GM03348 (cell line): Measurements from ENCODE around the gene GBGT1.

Experiments used
- DNase-seq: peaks from one replicate; pipeline ENCODE4 v3.0.0; 2012; ENCODE audit warnings: low spot score

GBGT1 gene

DNA sequence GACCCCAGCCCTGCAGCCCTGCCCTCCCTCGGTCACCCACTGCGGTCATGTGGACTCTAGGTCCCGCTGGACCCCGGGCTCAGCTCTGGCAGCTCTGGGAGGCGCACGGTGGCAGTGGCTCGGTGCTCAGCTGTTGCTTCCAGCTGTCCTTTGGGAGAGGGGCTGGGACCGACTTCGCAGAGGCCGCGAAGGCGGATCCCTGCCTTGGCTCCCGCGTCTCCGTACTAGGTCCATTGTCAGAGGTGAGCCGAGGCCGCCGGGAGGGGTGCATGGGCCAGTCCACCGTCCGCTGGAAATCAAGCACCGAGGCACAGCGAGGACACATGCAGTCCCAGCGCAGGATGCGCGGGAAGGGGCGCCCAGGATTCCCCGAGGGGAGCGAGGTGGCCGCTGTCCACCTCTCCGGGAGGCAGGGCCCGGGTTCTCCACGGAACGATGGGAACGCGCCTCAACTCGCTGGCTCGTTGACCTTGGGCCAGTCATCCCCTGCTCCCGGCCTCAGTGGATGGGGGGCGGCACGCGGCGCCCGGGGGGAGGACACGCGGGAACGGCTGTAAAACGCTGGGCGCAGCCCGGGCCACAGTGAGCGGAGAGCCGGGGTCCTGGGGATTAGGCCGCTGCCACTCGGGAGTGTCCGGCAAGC lies 732 bp downstream of the GBGT1 start:
- peak; percentile 42 for DNase-seq

GRCh38 chr9:133161547-133161950 lies 2.2 kb downstream of the GBGT1 start:
- DNase-seq: no peak

GRCh38 chr9:133160742-133161546 lies 2.8 kb downstream of the GBGT1 start:
- DNase-seq: peak; percentile 87

DNA sequence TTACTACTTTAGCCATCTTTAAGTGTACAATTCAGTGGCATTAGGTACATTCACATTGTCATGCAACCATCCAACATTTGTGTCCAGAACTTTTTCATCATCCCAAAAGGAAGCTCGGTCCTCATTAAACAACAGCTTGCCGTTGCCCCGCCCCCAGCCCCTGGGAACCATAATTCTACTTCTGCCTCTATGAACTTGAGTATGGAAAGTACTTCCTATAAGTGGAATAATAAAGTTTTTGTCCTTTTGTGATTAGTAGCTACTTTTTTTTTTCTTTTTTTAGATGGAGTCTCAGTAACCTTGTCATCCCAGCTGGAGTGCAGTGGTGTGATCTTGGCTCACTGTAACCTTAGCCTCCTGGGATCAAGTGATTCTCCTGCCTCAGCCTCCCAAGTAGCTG lies 5.0 kb downstream of the GBGT1 start:
- DNase-seq: no peak

DNA sequence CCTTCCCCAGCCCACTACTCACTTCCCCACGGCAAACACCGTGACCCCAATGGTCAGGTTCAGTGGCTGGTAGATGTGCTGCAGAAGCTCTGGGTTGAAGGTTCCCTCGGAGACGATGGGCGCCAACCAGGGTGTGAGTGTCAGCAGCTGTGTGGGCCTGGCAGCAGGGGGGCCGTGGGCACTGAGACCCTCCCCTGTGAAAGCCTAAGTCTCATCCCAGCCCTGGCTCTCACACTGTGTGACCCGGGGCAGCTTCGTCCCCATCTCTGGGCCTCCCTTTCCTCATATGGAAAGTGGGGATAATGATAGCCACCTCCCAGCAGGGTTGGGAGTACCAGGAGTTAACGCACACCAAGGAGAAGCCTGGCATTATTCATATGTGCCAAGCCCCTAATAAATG lies 8.6 kb downstream of the GBGT1 start:
- DNase-seq: no peak

DNA sequence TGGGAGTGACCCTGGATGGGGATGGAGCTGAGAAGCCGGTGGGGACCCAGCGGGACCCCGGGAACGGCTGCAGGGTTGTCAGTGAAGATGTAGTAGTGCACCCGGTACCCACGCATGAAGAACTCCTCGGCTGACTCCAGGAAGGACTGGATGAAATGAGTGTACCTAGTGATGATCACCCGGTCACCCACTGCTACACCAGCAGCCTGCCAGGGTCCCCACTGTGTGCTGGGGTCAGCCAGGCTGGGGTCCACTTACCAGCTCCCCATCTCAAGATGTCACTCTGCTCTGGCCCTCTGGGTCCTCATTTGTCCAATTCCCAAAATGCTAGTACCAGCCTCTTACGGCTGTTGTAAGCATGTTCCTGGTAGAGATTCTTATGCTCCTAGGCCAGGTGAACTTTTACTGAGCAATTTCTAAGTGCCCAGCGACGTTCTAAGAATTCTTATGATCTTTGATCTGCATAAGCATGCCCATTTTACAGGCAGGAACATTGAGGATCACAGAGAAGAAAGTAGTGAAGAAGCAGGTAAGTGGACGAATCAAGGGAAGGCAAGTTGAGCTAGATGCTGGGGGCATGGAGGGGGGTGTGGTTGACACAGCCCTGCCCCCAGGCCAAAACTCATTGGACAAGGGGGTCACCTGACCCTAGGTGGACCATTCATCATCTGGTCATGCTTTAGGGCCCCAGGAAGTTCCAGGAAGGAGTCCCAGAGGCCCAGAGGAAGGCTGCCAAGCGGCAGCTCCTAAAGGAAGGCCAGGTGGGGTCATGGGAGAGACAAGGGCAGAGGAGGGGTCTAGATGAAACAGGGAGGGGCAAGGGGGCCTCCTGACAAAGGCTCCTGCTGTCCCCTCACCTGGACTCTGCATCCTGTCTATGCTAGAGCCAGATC lies 9.4 kb downstream of the GBGT1 start:
- no peak for DNase-seq

DNA sequence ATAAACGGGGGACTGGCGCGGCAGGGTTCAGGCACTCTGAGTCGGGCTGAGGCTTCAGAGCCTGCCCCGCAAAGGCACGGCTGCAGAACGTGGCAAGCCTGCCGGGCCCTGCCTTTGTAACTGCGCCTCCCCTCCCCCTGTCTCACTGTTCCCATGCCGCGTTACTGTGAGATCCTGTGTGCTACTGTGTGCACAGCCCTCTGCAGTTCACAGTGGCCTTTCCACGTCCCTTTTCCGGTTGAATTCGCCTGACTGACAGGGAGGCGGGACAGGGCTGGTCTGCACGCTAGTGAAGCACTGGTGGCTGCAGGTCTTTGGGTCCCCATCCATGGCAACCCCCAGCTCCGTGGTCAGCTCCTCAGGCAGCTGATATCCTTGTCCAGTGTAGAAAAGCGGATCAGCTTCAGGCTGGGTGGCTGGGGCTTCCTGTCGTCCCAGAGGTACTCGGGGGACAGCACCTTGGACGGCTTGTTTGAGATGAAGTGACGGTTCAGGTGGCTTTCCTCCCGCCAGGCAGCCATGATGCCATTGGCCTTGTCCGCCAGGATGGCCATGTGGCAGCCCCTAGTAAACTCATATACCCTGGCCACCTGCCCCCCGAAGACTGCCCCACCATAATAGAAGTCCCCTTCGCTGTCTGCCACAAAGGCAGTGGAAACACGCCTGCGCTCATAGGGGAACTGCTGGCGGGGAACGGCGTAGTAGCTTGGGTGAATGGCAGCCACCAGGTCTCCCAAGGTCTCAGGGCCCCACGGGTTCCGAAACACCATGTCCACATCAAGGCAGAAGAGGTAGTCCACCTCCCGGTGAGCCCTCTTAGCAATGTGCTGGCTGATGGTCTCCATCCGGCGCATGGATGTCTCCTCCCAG lies 10.3 kb downstream of the GBGT1 start:
- DNase-seq: no peak

DNA sequence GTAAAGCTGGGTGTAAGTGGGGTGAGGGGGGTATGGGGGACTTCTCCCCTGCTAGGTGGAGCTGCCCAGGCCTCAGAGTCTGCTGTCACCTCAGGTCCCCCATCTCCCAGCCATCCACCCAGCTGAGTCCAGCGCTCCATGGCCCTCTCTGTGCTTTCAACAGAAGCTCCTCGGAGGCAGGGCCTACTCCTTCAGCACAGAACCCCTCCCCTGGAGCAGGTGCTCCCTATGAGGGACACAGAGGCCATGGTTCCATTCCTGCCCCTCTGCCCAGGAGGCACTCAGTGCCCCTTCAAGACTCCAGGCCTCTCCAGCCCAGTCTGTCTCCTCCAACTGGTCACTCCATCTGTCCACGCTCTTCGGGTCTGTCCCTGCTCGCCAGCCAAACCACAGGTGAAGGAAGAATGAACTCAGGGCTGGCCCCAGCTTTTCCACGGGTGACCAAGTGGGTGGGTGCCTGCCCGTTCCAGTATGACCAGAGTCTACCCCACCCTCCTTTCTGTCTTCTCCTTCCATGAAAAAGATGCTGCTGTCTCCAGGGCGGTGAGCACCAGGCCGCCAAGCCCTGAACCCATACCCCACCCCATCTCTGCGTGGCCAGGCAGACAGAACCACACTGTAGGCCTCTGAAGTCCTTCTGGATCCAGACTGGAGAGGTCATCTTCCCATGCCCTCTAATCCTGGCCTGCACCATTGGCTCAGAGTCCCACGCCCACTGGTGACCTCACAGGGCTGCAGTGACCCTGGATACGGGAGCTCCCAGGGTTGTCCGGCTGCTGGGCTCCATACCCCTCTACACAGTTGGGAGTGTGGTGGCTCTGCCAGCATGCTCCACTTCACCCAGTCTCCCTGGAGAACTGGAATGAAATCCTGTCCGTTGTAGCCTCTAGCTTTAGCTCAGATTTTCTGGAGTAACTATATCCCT lies 11.9 kb downstream of the GBGT1 start:
- DNase-seq: no peak

- no peak for DNase-seq
Measured at GRCh38 chr9:133151041-133151440, 12.7 kb downstream of the GBGT1 start.

GRCh38 chr9:133149130-133150015 lies 14.3 kb downstream of the GBGT1 start:
- peak; percentile 97 for DNase-seq

DNA sequence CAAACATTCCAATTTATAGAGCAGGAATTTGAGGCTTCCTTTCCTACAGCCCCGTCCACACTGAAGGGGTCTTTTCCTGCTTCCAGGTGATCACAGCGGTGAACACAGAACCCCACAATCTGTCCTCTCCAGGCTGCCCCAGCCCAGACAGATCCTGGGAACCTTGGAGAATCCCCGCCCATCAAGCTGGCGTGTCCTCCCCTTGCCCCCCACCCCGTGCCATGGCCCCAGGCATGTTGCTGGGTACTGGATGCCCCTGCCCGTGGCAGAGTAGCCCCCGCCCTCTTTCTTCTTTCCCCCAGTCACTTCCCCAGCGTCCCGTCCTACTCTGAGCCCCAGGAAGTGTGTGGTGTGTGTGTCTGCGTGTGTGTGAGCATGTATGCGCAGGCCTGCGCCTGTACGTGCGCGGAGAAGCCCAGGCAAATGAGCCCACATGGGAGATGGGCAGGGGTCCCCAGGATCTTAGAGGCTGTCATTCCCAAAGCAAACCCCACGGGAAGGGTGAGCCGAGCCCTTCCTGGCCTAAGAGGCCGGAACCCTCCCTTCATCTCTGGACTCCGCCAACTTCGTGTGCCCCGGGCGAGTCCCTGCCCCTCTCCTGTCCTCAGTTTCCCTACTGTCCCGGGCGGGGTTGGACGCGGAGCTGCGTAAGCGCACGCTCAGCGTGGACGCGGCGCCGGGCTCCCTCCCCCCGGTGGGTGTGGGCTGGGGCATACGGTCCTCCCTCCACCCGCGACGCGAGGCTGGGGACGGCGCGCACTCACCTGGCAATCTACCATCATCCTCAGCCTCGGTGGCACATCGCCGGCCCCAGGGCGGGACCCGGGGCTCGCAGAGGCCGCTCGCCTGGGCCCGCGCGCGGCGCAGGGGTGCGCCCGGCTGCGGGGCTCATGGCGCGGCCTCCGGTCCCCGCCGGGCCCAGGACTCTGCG lies 15.2 kb downstream of the GBGT1 start:
- DNase-seq: peak; percentile 84

DNA sequence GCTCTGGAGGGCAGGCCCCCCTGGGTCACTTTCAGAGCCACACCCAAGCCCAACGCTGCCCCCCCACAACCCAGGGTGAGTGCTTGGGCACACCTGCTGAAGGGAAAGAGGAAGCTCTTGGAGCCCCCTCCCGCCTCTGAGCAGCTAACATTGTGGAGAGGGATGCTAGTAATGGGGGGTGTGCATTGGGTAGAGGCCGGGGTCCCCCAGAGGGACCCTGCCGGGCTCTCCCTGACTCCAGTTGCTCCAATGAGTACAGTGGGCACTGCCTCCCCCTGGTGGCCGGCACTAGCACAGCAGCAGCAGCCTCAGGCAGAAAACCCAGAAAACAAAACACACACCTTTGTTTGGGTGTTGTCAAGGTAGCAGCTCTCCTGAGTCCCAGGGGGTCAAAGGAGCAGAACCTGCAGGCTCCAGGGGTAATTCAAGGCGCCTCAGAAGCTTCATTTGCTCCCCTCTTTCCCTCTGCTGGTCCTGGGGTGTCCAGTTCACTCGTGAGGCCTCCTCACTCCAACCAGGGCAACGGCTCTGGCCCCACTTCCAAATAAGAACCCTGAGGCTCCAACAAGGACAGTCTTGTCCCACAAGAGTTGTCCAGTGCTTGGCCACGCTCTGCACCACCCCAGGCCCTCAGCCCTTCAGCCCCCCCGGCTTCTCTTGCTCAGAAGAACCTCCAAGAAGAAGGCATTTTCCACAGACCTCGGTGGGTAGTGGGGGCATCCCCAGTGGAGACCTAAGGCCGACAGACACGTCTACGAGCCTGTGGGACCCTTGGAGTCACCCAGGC lies 16.1 kb downstream of the GBGT1 start:
- peak; percentile 82 for DNase-seq

GRCh38 chr9:133146746-133147411 lies 16.8 kb downstream of the GBGT1 start:
- DNase-seq: no peak

GRCh38 chr9:133144904-133145851 lies 18.5 kb downstream of the GBGT1 start:
- no peak for DNase-seq

- peak; percentile 90 for DNase-seq
Measured at GRCh38 chr9:133144142-133144903, 19.4 kb downstream of the GBGT1 start.
